Measurements from ENCODE around the gene IFT81.
"Not testable (repeated sequence)": the region's sequence is repeated elsewhere in the genome, so short reads cannot be mapped to it uniquely, and the experiment has no call there.

IFT81 gene

GRCh38 chr12:110243227-110243626 is 119.1 kb downstream of the IFT81 start:
- DNase-seq, result no peak

- DNase-seq, result no peak
Observed at GRCh38 chr12:110244372-110244771, 120.2 kb downstream of the IFT81 start.

- DNase-seq, result no peak
Observed at GRCh38 chr12:110244829-110245228, 120.7 kb downstream of the IFT81 start.

GRCh38 chr12:110245369-110245772 is 121.2 kb downstream of the IFT81 start:
- DNase-seq, result peak in 4 of 51 donors; percentile 6 to 17 (median 13)

GRCh38 chr12:110246636-110247339 is 122.6 kb downstream of the IFT81 start:
- no peak for DNase-seq

- DNase-seq, result no peak
Observed at GRCh38 chr12:110247340-110248095, 123.4 kb downstream of the IFT81 start.

GRCh38 chr12:110248096-110248447 is 123.9 kb downstream of the IFT81 start:
- DNase-seq, result peak in 1 of 51 donors; percentile 12

- DNase-seq, result peak in 1 of 51 donors; percentile 11
Observed at GRCh38 chr12:110249105-110249504, 124.9 kb downstream of the IFT81 start.

- peak in 24 of 51 donors; percentile 12 to 70 (median 32) for DNase-seq
Observed at GRCh38 chr12:110249716-110250225, 125.6 kb downstream of the IFT81 start.

GRCh38 chr12:110251381-110251780 is 127.2 kb downstream of the IFT81 start:
- no peak for DNase-seq

- DNase-seq, result no peak
Observed at GRCh38 chr12:110252716-110253115, 128.6 kb downstream of the IFT81 start.

GRCh38 chr12:110253176-110253575 is 129.0 kb downstream of the IFT81 start:
- DNase-seq, result peak in 7 of 51 donors; percentile 6 to 22 (median 15)

- no peak for DNase-seq
Observed at GRCh38 chr12:110254971-110255540, 130.9 kb downstream of the IFT81 start.

- DNase-seq, result not testable (repeated sequence)
Observed at GRCh38 chr12:110255890-110256456, 131.8 kb downstream of the IFT81 start.

- peak in 1 of 51 donors; percentile 10 for DNase-seq
Observed at GRCh38 chr12:110256780-110257431, 132.7 kb downstream of the IFT81 start.

GRCh38 chr12:110258466-110258865 is 134.3 kb downstream of the IFT81 start:
- DNase-seq, result no peak

- DNase-seq, result no peak
Observed at GRCh38 chr12:110262442-110263388, 138.6 kb downstream of the IFT81 start.

- DNase-seq, result no peak
Observed at GRCh38 chr12:110266381-110266960, 142.3 kb downstream of the IFT81 start.

- DNase-seq, result peak in 10 of 51 donors; percentile 11 to 44 (median 17)
Observed at GRCh38 chr12:110266980-110267620, 142.9 kb downstream of the IFT81 start.
